PC-9 (cell line): Measurements from ENCODE around the gene VRK1.

Experiments
- EZH2 ChIP-seq: fragments of 200-600 bp; sonication (generic); IDR thresholded peaks from 2 replicates; pipeline ENCODE4 v1.8.0; 2017; ENCODE audit warnings: antibody characterized with exemption, low read depth
- TF ChIP-seq, protein P1 (sequence below): fragments of 200-600 bp; sonication (generic); conservative IDR thresholded peaks from 2 replicates; pipeline ENCODE4 v1.6.1; 2017; ENCODE audit warnings: mixed run types, antibody characterized with exemption, mild to moderate bottlenecking, moderate library complexity

DNA sequence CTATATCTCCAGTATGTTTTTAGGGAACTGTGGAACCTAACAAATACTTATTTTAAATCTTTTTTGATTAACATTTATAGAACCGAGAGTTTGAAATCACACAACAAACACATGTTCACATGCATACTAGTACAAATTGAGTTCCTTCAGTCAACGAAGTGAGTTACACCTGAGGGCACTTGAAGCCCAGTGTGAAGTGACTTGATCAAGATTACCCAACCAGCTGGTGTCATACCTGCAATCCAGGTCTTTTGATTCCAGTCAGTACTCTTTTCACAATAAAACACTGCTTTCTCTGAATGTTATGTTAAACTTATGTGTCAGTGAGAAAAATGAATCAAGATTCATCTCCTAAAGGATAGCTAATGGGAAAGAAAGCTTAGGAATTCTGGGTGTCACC is 35.2 kb downstream of the VRK1 start:
- TF ChIP-seq, protein P1, sequence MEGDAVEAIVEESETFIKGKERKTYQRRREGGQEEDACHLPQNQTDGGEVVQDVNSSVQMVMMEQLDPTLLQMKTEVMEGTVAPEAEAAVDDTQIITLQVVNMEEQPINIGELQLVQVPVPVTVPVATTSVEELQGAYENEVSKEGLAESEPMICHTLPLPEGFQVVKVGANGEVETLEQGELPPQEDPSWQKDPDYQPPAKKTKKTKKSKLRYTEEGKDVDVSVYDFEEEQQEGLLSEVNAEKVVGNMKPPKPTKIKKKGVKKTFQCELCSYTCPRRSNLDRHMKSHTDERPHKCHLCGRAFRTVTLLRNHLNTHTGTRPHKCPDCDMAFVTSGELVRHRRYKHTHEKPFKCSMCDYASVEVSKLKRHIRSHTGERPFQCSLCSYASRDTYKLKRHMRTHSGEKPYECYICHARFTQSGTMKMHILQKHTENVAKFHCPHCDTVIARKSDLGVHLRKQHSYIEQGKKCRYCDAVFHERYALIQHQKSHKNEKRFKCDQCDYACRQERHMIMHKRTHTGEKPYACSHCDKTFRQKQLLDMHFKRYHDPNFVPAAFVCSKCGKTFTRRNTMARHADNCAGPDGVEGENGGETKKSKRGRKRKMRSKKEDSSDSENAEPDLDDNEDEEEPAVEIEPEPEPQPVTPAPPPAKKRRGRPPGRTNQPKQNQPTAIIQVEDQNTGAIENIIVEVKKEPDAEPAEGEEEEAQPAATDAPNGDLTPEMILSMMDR = no peak
- no peak for TF ChIP-seq EZH2
